ENCODE measurements around the gene AFMID.

Gene AFMID

DNA sequence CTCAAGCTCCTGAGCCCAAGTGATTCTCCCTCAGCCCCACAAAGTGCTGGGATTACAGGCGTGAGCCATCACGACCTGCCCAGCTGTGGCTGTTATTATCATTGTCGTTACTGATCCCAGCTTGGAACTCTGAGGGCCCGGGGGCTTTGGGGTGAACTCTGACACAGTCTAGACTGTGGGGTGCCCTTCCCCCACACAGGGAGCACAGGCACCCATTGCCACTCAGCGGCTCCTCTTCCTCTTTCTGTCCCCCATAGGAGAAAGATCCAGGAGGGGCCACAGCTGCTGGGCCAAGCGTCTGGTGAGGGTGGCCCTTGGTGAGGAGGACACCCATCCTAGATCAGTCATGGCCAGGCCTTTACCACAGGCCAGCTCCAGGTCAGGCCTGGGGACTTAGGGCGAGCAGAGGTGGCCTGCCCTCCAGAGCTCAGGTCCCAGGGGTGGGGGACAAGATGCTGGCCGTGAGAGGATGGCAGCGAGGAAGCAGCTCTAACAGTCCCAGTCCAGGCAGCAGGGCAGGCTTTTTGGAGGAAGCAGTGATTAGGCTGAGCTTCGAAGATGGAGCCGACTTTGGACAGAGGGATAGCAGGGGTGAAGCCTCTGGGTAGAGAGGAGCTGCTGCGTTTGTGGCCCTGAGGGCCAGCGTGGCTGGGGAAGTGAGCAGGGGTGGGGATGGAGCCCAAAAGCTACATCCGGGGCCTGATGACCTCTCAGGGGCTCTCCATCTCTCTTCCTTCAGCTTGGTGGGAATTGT lies 69.0 kb downstream of the AFMID start:
- no peak for TF ChIP-seq ZNF354C (tag by site-specific recombination; IDR thresholded peaks at IDR 0.05; ENCODE audit: borderline replicate concordance, low read depth)
- 0 out of 2 replicates have a peak, but pooled peaks have one; percentile 38 for TF ChIP-seq ZNF335 (tag by site-specific recombination; conservative IDR thresholded peaks at IDR 0.05)
- no peak for TF ChIP-seq ZNF560 (tag by site-specific recombination; IDR thresholded peaks at IDR 0.05; ENCODE audit: borderline replicate concordance)
- Histone ChIP-seq H3K4me1 (ENCODE audit: control insufficient read depth, insufficient read depth, low read length) (0 out of 2 replicates have a peak, but pooled peaks cover 3% of the 10 kb centered on the region), H3K36me3 (ENCODE audit: control insufficient read depth in 2 of 2, insufficient read depth in 1 of 2, low read length in 2 of 2) (no peaks in the 10 kb centered on the region), H3K9me3 (ENCODE audit: control insufficient read depth, insufficient read depth, low read depth, low read length) (no peaks in the 10 kb centered on the region), H3K4me3 (ENCODE audit: low read depth, low read length) (no peak overlapping the region), H3K27ac (ENCODE audit: extremely low read depth, low read depth, low read length) (no peak overlapping the region)
- CTCF ChIA-PET: interaction anchor here (0.6 to 1.7 kb wide), 12 partner anchors 17 to 773 kb away, joined by 3 to 9 read pairs (median 3); no protein-coding TSS in a partner anchor
- POLR2A ChIA-PET: interaction anchor here (1.7 kb wide), 1 partner anchor 13 kb away, joined by 5 read pairs; no protein-coding TSS in a partner anchor

DNA sequence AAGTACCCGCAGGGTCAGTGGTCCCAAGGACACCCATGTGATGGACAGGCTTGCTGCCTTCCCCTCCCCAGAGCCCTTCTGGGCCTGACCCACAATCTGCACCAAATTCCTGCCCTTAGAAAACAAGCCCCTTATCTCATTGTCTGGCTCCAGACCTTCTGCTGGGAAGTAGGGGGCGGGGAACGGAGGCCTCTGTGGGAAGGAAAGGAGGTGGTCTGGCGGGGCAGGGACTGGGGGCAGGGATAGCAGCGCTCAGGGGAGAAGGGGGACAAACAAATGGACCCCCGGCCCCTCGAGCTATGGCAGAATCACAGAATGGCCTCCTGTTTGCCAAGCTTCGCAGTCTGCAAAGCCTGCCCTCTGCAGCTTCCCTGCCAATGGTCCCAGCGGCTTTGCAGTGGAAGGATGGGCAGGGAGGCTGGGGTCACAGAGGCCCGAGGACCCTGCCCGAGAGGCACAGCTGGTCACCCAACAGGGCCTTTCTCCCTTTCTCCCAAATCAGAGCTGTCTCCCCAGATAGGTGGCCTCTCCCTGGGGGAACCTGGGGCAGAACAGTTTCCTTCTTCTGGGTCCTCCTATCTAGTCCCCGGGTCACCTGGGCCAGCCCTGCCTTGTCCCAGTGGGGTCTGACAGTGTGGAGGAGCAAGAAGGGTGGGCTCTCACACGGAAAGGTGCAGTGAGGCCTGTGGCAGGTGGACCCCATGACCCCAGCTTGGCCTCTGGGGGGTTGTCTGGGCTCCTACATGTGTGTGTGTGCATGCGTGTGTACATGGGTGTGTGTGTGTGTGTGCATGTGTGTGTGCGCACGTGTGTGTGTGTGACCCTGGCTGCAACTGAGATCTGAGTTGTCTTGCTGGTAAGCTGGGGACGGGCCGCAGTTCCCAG lies 69.8 kb downstream of the AFMID start:
- no peak overlapping the region for H3K4me3 ChIP-seq (ENCODE audit: low read depth, low read length)
- 0 out of 2 replicates have a peak, but pooled peaks cover 3% of the 10 kb centered on the region for H3K4me1 ChIP-seq (ENCODE audit: control insufficient read depth, insufficient read depth, low read length)
- H3K9me3 ChIP-seq (ENCODE audit: control insufficient read depth, insufficient read depth, low read depth, low read length): no peaks in the 10 kb centered on the region
- ChIA-PET POLR2A (no interaction called here), CTCF (interaction anchor here (0.6 to 1.7 kb wide), 6 partner anchors 18 to 240 kb away, joined by 3 to 9 read pairs (median 3); no protein-coding TSS in a partner anchor)
- no peaks in the 10 kb centered on the region for H3K36me3 ChIP-seq (ENCODE audit: control insufficient read depth in 2 of 2, insufficient read depth in 1 of 2, low read length in 2 of 2)
- TF ChIP-seq ZNF19 (tag by site-specific recombination; IDR thresholded peaks at IDR 0.05; ENCODE audit: low read depth): no peak
- TF ChIP-seq GLIS2 (tag by site-specific recombination; IDR thresholded peaks at IDR 0.05): no peak
- TF ChIP-seq TCF7L2 (IDR thresholded peaks at IDR 0.05; ENCODE audit: borderline replicate concordance, low read depth, low read length): no peak
- TF ChIP-seq ZSCAN4 (tag by site-specific recombination; IDR thresholded peaks at IDR 0.05): peak; percentile 70
- no peak overlapping the region for H3K27ac ChIP-seq (ENCODE audit: extremely low read depth, low read depth, low read length)
